Testis (tissue), 2 donors: Measurements from ENCODE around the gene CEBPZ.

Source experiments
- POLR2A ChIP-seq: fragments of 450-650 bp; IDR thresholded peaks from one replicate; pipeline ENCODE4 v1.6.1; 2017; ENCODE audit warnings: antibody characterized with exemption, mild to moderate bottlenecking, moderate library complexity
- TF ChIP-seq, protein P1 (sequence below), 3 experiments: fragments of 450-650 bp in 2 of 3; fragments of 200-600 bp in 1 of 3; sonication (generic) in 1 of 3; IDR thresholded peaks; one replicate each; pipeline ENCODE4 v1.5.1; 2016 to 2019; ENCODE audit warnings: antibody characterized with exemption in 3 of 3, mild to moderate bottlenecking in 2 of 3, moderate library complexity in 1 of 3

DNA sequence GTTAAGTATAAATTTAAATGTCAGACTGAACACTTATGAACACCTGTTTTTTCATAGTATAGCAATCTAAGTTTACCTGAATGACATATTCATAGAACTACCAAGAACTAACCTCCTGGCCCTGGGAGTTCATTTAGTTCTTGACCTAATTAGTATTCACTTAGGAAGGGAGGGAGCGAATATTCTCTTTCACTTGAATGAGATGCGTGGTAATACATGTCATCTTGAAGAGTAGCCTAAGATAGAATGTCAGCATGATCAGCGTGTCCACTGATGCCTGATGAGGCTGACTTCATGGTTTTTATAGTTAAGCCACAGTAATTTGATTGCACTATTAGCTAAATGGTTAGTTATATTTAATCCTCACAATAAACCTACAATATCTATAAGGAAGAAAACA lies 13.4 kb upstream of the CEBPZ start:
- TF ChIP-seq, protein P1, sequence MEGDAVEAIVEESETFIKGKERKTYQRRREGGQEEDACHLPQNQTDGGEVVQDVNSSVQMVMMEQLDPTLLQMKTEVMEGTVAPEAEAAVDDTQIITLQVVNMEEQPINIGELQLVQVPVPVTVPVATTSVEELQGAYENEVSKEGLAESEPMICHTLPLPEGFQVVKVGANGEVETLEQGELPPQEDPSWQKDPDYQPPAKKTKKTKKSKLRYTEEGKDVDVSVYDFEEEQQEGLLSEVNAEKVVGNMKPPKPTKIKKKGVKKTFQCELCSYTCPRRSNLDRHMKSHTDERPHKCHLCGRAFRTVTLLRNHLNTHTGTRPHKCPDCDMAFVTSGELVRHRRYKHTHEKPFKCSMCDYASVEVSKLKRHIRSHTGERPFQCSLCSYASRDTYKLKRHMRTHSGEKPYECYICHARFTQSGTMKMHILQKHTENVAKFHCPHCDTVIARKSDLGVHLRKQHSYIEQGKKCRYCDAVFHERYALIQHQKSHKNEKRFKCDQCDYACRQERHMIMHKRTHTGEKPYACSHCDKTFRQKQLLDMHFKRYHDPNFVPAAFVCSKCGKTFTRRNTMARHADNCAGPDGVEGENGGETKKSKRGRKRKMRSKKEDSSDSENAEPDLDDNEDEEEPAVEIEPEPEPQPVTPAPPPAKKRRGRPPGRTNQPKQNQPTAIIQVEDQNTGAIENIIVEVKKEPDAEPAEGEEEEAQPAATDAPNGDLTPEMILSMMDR (IDR thresholded peaks at IDR 0.05), result no peak
- no peak for TF ChIP-seq POLR2A
